Measurements from ENCODE around the gene KCNE5. TPM values are rescaled to one million over a fixed set of nuclear protein-coding genes. Genes with fewer than 3 reads are reported as not detected.
"Not testable (repeated sequence)": the region's sequence is repeated elsewhere in the genome, so short reads cannot be mapped to it uniquely, and the experiment has no call there.

KCNE5 gene
- total RNA-seq, 1 experiment from 2014 or later, result 0.26 TPM

DNA sequence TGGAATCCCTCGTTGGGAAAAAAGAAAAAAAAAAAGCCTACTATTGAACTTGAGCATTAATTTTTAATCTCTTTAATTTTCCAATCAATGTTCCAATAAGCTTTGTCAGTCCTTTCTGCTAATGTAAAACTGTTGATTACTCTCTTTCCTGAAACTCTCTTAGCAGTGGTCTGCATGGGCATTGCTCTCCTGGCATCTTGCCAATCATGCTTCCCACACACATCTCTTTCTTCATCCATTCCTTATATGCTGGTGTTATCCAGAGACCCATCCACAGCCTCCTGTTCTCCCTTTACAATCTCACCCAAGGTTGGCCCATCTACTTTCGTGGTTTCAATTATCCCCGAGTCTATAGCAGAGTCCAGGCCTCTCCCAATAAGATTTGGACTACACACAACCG is 31.8 kb upstream of the KCNE5 start:
- intact Hi-C loops (cut with micrococcal nuclease; ENCODE audit: unreplicated experiment), result no loop called here
- peak; percentile 4 for DNase-seq (ENCODE audit: low spot score)
- Histone ChIP-seq H3K27ac (ENCODE audit: low read depth, low read length, poor library complexity, severe bottlenecking) (no peak overlapping the region), H3K27me3 (replicated peaks; ENCODE audit: insufficient read depth, low read depth, low read length, poor library complexity) (no peaks in the 10 kb centered on the region), H3K36me3 (ENCODE audit: insufficient read depth, low read length, poor library complexity, severe bottlenecking) (peaks cover 6% of the 10 kb centered on the region), H3K4me1 (ENCODE audit: insufficient read depth, low read length, poor library complexity, severe bottlenecking) (no peaks in the 10 kb centered on the region), H3K4me3 (ENCODE audit: low read depth, low read length, poor library complexity, severe bottlenecking) (no peak overlapping the region), H3K9me3 (ENCODE audit: low read depth, low read length, poor library complexity, severe bottlenecking) (no peaks in the 10 kb centered on the region)
- TF ChIP-seq, protein P1, sequence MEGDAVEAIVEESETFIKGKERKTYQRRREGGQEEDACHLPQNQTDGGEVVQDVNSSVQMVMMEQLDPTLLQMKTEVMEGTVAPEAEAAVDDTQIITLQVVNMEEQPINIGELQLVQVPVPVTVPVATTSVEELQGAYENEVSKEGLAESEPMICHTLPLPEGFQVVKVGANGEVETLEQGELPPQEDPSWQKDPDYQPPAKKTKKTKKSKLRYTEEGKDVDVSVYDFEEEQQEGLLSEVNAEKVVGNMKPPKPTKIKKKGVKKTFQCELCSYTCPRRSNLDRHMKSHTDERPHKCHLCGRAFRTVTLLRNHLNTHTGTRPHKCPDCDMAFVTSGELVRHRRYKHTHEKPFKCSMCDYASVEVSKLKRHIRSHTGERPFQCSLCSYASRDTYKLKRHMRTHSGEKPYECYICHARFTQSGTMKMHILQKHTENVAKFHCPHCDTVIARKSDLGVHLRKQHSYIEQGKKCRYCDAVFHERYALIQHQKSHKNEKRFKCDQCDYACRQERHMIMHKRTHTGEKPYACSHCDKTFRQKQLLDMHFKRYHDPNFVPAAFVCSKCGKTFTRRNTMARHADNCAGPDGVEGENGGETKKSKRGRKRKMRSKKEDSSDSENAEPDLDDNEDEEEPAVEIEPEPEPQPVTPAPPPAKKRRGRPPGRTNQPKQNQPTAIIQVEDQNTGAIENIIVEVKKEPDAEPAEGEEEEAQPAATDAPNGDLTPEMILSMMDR (conservative IDR thresholded peaks at IDR 0.05; ENCODE audit: low read depth, low read length), result no peak
- no peak for TF ChIP-seq EZH2 (IDR thresholded peaks at IDR 0.05; ENCODE audit: borderline replicate concordance, low read depth, low read length, poor library complexity, severe bottlenecking)
- BruUV-seq (replicated peaks), result no TSS peak
- ChIA-PET CTCF (interaction anchor here (0.7 kb wide), 1 partner anchor 174 kb away, joined by 4 read pairs; no protein-coding TSS in a partner anchor), POLR2A (ENCODE audit: low non-redundant PET) (no interaction called here)

DNA sequence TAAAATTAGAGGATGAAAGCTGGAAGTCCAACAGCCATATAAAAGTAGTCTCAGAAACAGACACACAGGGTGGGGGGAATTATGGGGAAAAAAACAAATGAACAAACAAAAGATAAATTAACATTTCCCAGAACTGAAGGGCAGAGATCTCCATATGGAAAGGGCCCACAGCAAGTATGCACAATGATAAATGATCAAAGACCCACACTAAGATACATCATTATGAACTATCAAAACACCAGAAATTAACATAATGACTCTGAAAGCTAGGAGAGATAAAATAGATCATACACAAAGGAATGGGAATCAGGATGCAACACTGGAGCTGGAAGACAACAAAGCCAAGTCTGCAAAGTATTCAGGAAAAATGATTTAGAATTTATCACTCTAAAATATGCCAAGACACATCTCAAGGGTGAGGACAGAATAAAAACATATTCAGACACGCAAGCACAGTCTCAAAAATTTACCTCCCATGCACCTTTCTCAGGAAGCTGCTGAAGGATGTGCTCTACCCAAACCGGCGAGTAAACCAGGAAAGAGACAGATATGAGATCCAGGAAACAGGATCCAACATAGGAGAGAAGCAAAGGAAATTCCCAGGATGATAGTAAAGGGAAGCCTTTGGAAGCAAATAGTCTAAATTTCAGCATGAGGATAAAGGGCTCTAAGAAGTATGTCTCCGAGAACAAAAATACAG is 30.7 kb upstream of the KCNE5 start:
- Histone ChIP-seq H3K4me3 (ENCODE audit: low read depth, low read length, poor library complexity, severe bottlenecking) (no peak overlapping the region), H3K27me3 (replicated peaks; ENCODE audit: insufficient read depth, low read depth, low read length, poor library complexity) (no peaks in the 10 kb centered on the region), H3K27ac (ENCODE audit: low read depth, low read length, poor library complexity, severe bottlenecking) (no peak overlapping the region), H3K4me1 (ENCODE audit: insufficient read depth, low read length, poor library complexity, severe bottlenecking) (no peaks in the 10 kb centered on the region), H3K36me3 (ENCODE audit: insufficient read depth, low read length, poor library complexity, severe bottlenecking) (peaks cover 6% of the 10 kb centered on the region), H3K9me3 (ENCODE audit: low read depth, low read length, poor library complexity, severe bottlenecking) (no peaks in the 10 kb centered on the region)
- TF ChIP-seq EZH2 (IDR thresholded peaks at IDR 0.05; ENCODE audit: borderline replicate concordance, low read depth, low read length, poor library complexity, severe bottlenecking), result no peak
- TF ChIP-seq, protein P1 (conservative IDR thresholded peaks at IDR 0.05; ENCODE audit: low read depth, low read length), result no peak
- intact Hi-C loops (cut with micrococcal nuclease; ENCODE audit: unreplicated experiment), result no loop called here
- BruUV-seq (replicated peaks), result no TSS peak
- CTCF ChIA-PET, result no interaction called here
- POLR2A ChIA-PET (ENCODE audit: low non-redundant PET), result no interaction called here
- no peak for DNase-seq (ENCODE audit: low spot score)

DNA sequence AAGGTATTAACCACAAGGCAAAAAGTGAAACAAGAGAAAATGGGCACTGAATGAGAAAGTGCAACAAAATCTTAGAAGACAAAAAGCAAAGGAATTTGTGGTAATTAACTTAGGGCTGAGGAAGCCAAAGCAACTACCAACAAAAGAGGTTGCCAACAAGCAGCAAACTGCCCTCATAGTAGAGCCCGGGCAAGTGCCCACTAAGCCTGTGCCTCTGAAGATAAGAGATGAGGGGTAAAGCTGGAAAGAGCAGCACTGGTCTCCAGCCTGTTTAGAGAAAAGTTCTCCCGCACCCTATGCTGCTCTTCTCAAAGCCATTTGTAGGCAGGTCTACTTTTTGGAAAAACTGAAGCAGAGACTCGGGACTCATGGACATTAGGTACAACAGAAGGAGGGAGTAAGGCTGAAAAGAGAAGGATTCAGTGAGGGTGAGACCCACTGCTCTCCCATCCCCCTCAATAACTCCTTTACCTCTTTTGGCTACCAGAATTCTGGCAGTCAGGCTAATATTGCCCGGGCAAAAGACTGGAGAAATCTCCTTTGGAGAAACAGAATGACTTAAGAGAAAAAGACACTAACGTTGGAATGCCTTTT is 29.6 kb upstream of the KCNE5 start:
- Histone ChIP-seq H3K27me3 (replicated peaks; ENCODE audit: insufficient read depth, low read depth, low read length, poor library complexity) (no peaks in the 10 kb centered on the region), H3K4me3 (ENCODE audit: low read depth, low read length, poor library complexity, severe bottlenecking) (no peak overlapping the region), H3K4me1 (ENCODE audit: insufficient read depth, low read length, poor library complexity, severe bottlenecking) (no peaks in the 10 kb centered on the region), H3K36me3 (ENCODE audit: insufficient read depth, low read length, poor library complexity, severe bottlenecking) (peaks cover 6% of the 10 kb centered on the region), H3K27ac (ENCODE audit: low read depth, low read length, poor library complexity, severe bottlenecking) (no peak overlapping the region), H3K9me3 (ENCODE audit: low read depth, low read length, poor library complexity, severe bottlenecking) (no peaks in the 10 kb centered on the region)
- BruUV-seq (replicated peaks), result no TSS peak
- ChIA-PET POLR2A (ENCODE audit: low non-redundant PET) (no interaction called here), CTCF (no interaction called here)
- no peak for DNase-seq (ENCODE audit: low spot score)
- no peak for TF ChIP-seq EZH2 (IDR thresholded peaks at IDR 0.05; ENCODE audit: borderline replicate concordance, low read depth, low read length, poor library complexity, severe bottlenecking)
- TF ChIP-seq, protein P1 (conservative IDR thresholded peaks at IDR 0.05; ENCODE audit: low read depth, low read length), result no peak
- intact Hi-C loops (cut with micrococcal nuclease; ENCODE audit: unreplicated experiment), result no loop called here

DNA sequence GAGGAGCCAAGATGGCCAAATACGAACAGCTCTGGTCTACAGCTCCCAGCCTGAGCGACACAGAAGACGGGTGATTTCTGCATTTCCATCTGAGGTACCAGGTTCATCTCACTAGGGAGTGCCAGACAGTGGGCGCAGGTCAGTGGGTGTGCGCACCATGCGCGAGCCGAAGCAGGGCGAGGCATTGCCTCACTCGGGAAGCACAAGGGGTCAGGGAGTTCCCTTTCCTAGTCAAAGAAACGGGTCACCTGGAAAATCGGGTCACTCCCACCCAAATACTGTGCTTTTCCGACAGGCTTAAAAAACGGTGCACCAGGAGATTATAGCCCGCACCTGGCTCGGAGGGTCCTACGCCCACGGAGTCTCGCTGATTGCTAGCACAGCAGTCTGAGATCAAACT is 19.7 kb upstream of the KCNE5 start:
- BruUV-seq (replicated peaks); CTCF ChIA-PET; DNase-seq (ENCODE audit: low spot score); H3K4me3 ChIP-seq (ENCODE audit: low read depth, low read length, poor library complexity, severe bottlenecking); H3K27me3 ChIP-seq (replicated peaks; ENCODE audit: insufficient read depth, low read depth, low read length, poor library complexity); intact Hi-C loops (cut with micrococcal nuclease; ENCODE audit: unreplicated experiment); H3K9me3 ChIP-seq (ENCODE audit: low read depth, low read length, poor library complexity, severe bottlenecking); H3K4me1 ChIP-seq (ENCODE audit: insufficient read depth, low read length, poor library complexity, severe bottlenecking); H3K27ac ChIP-seq (ENCODE audit: low read depth, low read length, poor library complexity, severe bottlenecking); H3K36me3 ChIP-seq (ENCODE audit: insufficient read depth, low read length, poor library complexity, severe bottlenecking); POLR2A ChIA-PET (ENCODE audit: low non-redundant PET): not testable (repeated sequence)

All from A673 (cell line).